H1 (cell line): ENCODE measurements around the gene CDH8. TPM values are rescaled to one million over a fixed set of nuclear protein-coding genes. Genes with fewer than 3 reads are reported as not detected.
A peak's percentile ranks its signal among the peaks of the same experiment; 100 is the strongest.

Source experiments
- CTCF ChIA-PET: fragments of 300-600 bp; sonication (Branson Sonifier 250); formaldehyde crosslinking; loops from one replicate; lab custom pipeline; 2021; ENCODE audit not compliant: partially characterized antibody; lab: Charles Lee
- POLR2A ChIA-PET: fragments of 300-600 bp; sonication (Branson Sonifier 250); formaldehyde crosslinking; loops from one replicate; lab custom pipeline; 2021; ENCODE audit warnings: inconsistent platforms; ENCODE audit not compliant: partially characterized antibody; lab: Charles Lee
- DNase-seq, 2 experiments: peaks; one replicate each; pipeline versions ENCODE4 v3.0.0 to v3.0.0-alpha.2; 2010 to 2022; ENCODE audit warnings: low spot score in 2 of 2, low read depth in 1 of 2, mixed read lengths in 1 of 2
- FAIRE-seq: peaks from 2 replicates; lab custom pipeline; 2011; peaks lifted over from hg19 to GRCh38; lab: Jason Lieb, UNC
- H2AFZ ChIP-seq: 2 replicates; pipeline ENCODE4 v1.8.1; 2012; ENCODE audit warnings: low read length, inconsistent platforms
- H2AK5ac ChIP-seq: 2 replicates; pipeline ENCODE4 v1.6.1; 2013; ENCODE audit warnings: low read depth, low read length
- H2BK120ac ChIP-seq: replicated peaks from 2 replicates; pipeline ENCODE3; 2013; ENCODE audit warnings: low read depth, low read length, inconsistent platforms
- H2BK12ac ChIP-seq: 2 replicates; pipeline ENCODE4 v1.6.1; 2013; ENCODE audit warnings: low read depth, low read length
- H2BK15ac ChIP-seq: 2 replicates; pipeline ENCODE4 v1.6.1; 2013; ENCODE audit warnings: low read length
- H2BK20ac ChIP-seq: 2 replicates; pipeline ENCODE4 v1.6.1; 2013; ENCODE audit warnings: low read length
- H2BK5ac ChIP-seq: 2 replicates; pipeline ENCODE4 v1.6.1; 2013; ENCODE audit warnings: low read depth, low read length
- H3K14ac ChIP-seq: 2 replicates; pipeline ENCODE4 v1.6.1; 2013; ENCODE audit warnings: inconsistent platforms; ENCODE audit not compliant: insufficient read length
- H3K18ac ChIP-seq: 2 replicates; pipeline ENCODE4 v1.6.1; 2013; ENCODE audit warnings: low read length; ENCODE audit errors: extremely low read depth
- H3K23ac ChIP-seq: 2 replicates; pipeline ENCODE4 v1.6.1; 2013; ENCODE audit warnings: inconsistent platforms; ENCODE audit not compliant: insufficient read length
- H3K23me2 ChIP-seq: 2 replicates; pipeline ENCODE4 v1.6.1; 2013; ENCODE audit warnings: low read depth, low read length
- H3K27ac ChIP-seq: 2 replicates; pipeline ENCODE4 v1.6.1; 2011; ENCODE audit warnings: low read depth, low read length, inconsistent platforms
- H3K27me3 ChIP-seq, 4 experiments: replicated peaks in 1 of 4; 1 replicate in 1 of 4; 2 replicates in 3 of 4; pipeline versions ENCODE4 v1.6.1 to v1.8.1; 2011 to 2013; ENCODE audit warnings: low read length in 3 of 4, mild to moderate bottlenecking in 3 of 4, inconsistent platforms in 2 of 4, mixed read lengths in 2 of 4, moderate library complexity in 1 of 4; ENCODE audit not compliant: control insufficient read depth in 3 of 4, insufficient read depth in 3 of 4; ENCODE audit errors: extremely low read depth in 1 of 4
- H3K36me3 ChIP-seq, 4 experiments: 2 replicates each; pipeline versions ENCODE4 v1.6.1 to v1.8.1; 2011 to 2013; ENCODE audit warnings: mild to moderate bottlenecking in 4 of 4, low read length in 3 of 4, moderate library complexity in 2 of 4, control low read depth in 1 of 4, inconsistent platforms in 1 of 4; ENCODE audit not compliant: insufficient read depth in 4 of 4, control insufficient read depth in 2 of 4
- H3K4ac ChIP-seq: replicated peaks from 2 replicates; pipeline ENCODE3; 2013; ENCODE audit warnings: low read length, low read depth, mixed read lengths, inconsistent platforms; ENCODE audit not compliant: insufficient read length
- H3K4me1 ChIP-seq, 4 experiments: replicated peaks in 1 of 4; 1 replicate in 1 of 4; 2 replicates in 3 of 4; pipeline versions ENCODE4 v1.6.1 to v1.8.1; 2011 to 2013; ENCODE audit warnings: low read length in 3 of 4, inconsistent platforms in 2 of 4, mixed read lengths in 1 of 4; ENCODE audit not compliant: insufficient read depth in 4 of 4, control insufficient read depth in 3 of 4
- H3K4me2 ChIP-seq, 2 experiments: 2 replicates each; pipeline versions ENCODE4 v1.6.1 to v1.8.1; 2011 to 2013; ENCODE audit warnings: low read depth in 2 of 2, low read length in 2 of 2, control low read depth in 1 of 2, inconsistent platforms in 1 of 2, mild to moderate bottlenecking in 1 of 2; ENCODE audit not compliant: insufficient read depth in 1 of 2
- H3K4me3 ChIP-seq, 4 experiments: fragments of 200-600, 300-600 bp in 1 of 4; sonication (generic), shearing (Covaris generic), sonication (Bioruptor Twin) in 1 of 4; 2 replicates each; pipeline versions ENCODE4 v1.5.1 to v1.8.1; 2011 to 2016; ENCODE audit warnings: low read length in 4 of 4, low read depth in 3 of 4, control low read depth in 2 of 4, inconsistent platforms in 2 of 4, mild to moderate bottlenecking in 2 of 4, mixed read lengths in 1 of 4, moderate library complexity in 1 of 4; ENCODE audit not compliant: insufficient read depth in 2 of 4; ENCODE audit errors: extremely low read depth in 1 of 4
- H3K56ac ChIP-seq: replicated peaks from 2 replicates; pipeline ENCODE3; 2013; ENCODE audit warnings: low read depth, mild to moderate bottlenecking, mixed read lengths, low read length, inconsistent platforms; ENCODE audit not compliant: insufficient read length
- H3K79me1 ChIP-seq: 2 replicates; pipeline ENCODE4 v1.6.1; 2013; ENCODE audit warnings: low read depth, low read length, control low read depth
- H3K79me2 ChIP-seq, 2 experiments: 2 replicates each; pipeline versions ENCODE4 v1.6.1 to v1.8.1; 2012 to 2013; ENCODE audit warnings: low read length in 2 of 2, mild to moderate bottlenecking in 2 of 2, inconsistent platforms in 1 of 2; ENCODE audit not compliant: insufficient read depth in 2 of 2, control insufficient read depth in 1 of 2
- H3K9ac ChIP-seq, 4 experiments: replicated peaks in 1 of 4; 1 replicate in 1 of 4; 2 replicates in 3 of 4; pipeline versions ENCODE4 v1.6.1 to v1.8.1; 2011 to 2013; ENCODE audit warnings: low read depth in 3 of 4, low read length in 3 of 4, control low read depth in 2 of 4, mild to moderate bottlenecking in 2 of 4, moderate library complexity in 2 of 4, inconsistent platforms in 1 of 4; ENCODE audit errors: extremely low read depth in 1 of 4
- H3K9me3 ChIP-seq, 2 experiments: 2 replicates each; pipeline versions ENCODE4 v1.6.1 to v1.8.1; 2012 to 2013; ENCODE audit warnings: mild to moderate bottlenecking in 2 of 2, moderate library complexity in 2 of 2, control low read depth in 1 of 2, inconsistent platforms in 1 of 2, low read depth in 1 of 2, low read length in 1 of 2, mixed read lengths in 1 of 2; ENCODE audit not compliant: insufficient read depth in 2 of 2
- H4K20me1 ChIP-seq, 2 experiments: replicated peaks in 1 of 2; 2 replicates each; pipeline versions ENCODE3 to v1.8.1; 2011 to 2013; ENCODE audit warnings: inconsistent platforms in 2 of 2, low read length in 2 of 2, mild to moderate bottlenecking in 1 of 2; ENCODE audit not compliant: insufficient read depth in 2 of 2, control insufficient read depth in 1 of 2
- H4K5ac ChIP-seq: 2 replicates; pipeline ENCODE4 v1.6.1; 2013; ENCODE audit warnings: low read length, low read depth, mixed read lengths, inconsistent platforms; ENCODE audit not compliant: insufficient read length
- H4K8ac ChIP-seq: 2 replicates; pipeline ENCODE4 v1.8.0; 2013; ENCODE audit warnings: mild to moderate bottlenecking, moderate library complexity, low read length, inconsistent platforms; ENCODE audit not compliant: insufficient read depth; ENCODE audit errors: extremely low read depth
- H4K91ac ChIP-seq: replicated peaks from 2 replicates; pipeline ENCODE3; 2013; ENCODE audit warnings: low read length, mixed read lengths, inconsistent platforms; ENCODE audit not compliant: insufficient read length
- ASH2L ChIP-seq: fragments of 200-600, 300-600 bp; sonication (generic); IDR thresholded peaks from one replicate; pipeline ENCODE4 v1.7.1; 2017; ENCODE audit warnings: low read length
- BACH1 ChIP-seq: IDR thresholded peaks from 2 replicates; pipeline ENCODE4 v1.6.1; 2012; ENCODE audit warnings: low read length, improper control_type of control experiment
- BCL11A ChIP-seq, 2 experiments: IDR thresholded peaks; one replicate each; pipeline ENCODE4 v1.6.1; 2011; ENCODE audit warnings: low read depth in 2 of 2, low read length in 2 of 2, mild to moderate bottlenecking in 2 of 2
- E2F6 ChIP-seq: IDR thresholded peaks from 2 replicates; pipeline ENCODE4 v1.6.1; 2012; ENCODE audit warnings: inconsistent platforms
- JUND ChIP-seq: IDR thresholded peaks from 2 replicates; pipeline ENCODE4 v1.6.1; 2011; ENCODE audit warnings: mild to moderate bottlenecking, improper control_type of control experiment, low read length
- SAP30 ChIP-seq: fragments of 300-600 bp; sonication (generic); IDR thresholded peaks from 2 replicates; pipeline ENCODE4 v1.7.1; 2012; ENCODE audit warnings: low read length, moderate library complexity, mild to moderate bottlenecking, inconsistent platforms; ENCODE audit not compliant: insufficient read depth, insufficient replicate concordance
- SP1 ChIP-seq: IDR thresholded peaks from 2 replicates; pipeline ENCODE4 v1.6.1; 2011; ENCODE audit warnings: low read depth, low read length
- TAF1 ChIP-seq: IDR thresholded peaks from 2 replicates; pipeline ENCODE4 v1.6.1; 2011; ENCODE audit warnings: mild to moderate bottlenecking, low read depth, low read length
- TBP ChIP-seq: IDR thresholded peaks from 2 replicates; pipeline ENCODE4 v1.6.1; 2011; ENCODE audit warnings: low read depth, low read length, improper control_type of control experiment
- YY1 ChIP-seq: IDR thresholded peaks from 2 replicates; pipeline ENCODE4 v1.6.1; 2011; ENCODE audit warnings: low read depth, mild to moderate bottlenecking, low read length
- ZNF274 ChIP-seq: IDR thresholded peaks from 2 replicates; pipeline ENCODE4 v1.7.0; 2012; ENCODE audit warnings: low read length, borderline replicate concordance; ENCODE audit errors: extremely low read depth
- WGBS, 2 experiments: shearing (Covaris generic) in 1 of 2; methylation state at CpG; one replicate each; pipeline versions ENCODE4 v1.1.6 to v1.1.7; 2013 to 2015; ENCODE audit warnings: low lambda C conversion rate in 2 of 2, mixed read lengths in 2 of 2, inconsistent platforms in 1 of 2, low coverage in 1 of 2, missing lambda C conversion rate in 1 of 2; ENCODE audit not compliant: insufficient replicate concordance in 2 of 2, insufficient coverage in 1 of 2, insufficient read length in 1 of 2; ENCODE audit errors: extremely low coverage in 1 of 2, missing lambda C conversion rate in 1 of 2; 5-methylcytosine and 5-hydroxymethylcytosine counted together
- polyA plus RNA-seq, 7 experiments: library from polyadenylated mRNA; depleted of rRNA in 3 of 7; stranded (reverse) in 5 of 7; unstranded in 2 of 7; fragments of >200 nt in 5 of 7; fragments of 200-250 nt in 2 of 7; gene quantifications; 1 replicate in 5 of 7; 2 replicates in 1 of 7; 4 replicates in 1 of 7; pipeline versions ENCODE4 v1.2.1 to v1.2.3, GENCODE V29; 2011 to 2013; ENCODE audit warnings: missing spikeins in 2 of 7, mixed read lengths in 2 of 7
- total RNA-seq: library from RNA; stranded (reverse); fragmentation: NEBNext Ultra II Directional; extraction: Animal tissue kit (Norgen Biotek cat#: 25700); gene quantifications from 2 replicates; pipeline ENCODE4 v1.2.1, GENCODE V29; 2021

CDH8 gene
- total and polyA plus RNA-seq, 2 of the 8 experiments (the other 6 are each of a cell fraction or from before 2014, with no cell fraction given): 7.7 to 8.4 TPM

GRCh38 chr16:62035115-62036092 is 834 bp downstream of the CDH8 start:
- Histone ChIP-seq H3K14ac (no peak overlapping the region), H2AFZ (peak overlapping the region; percentile 82), H2BK5ac (peak overlapping the region; percentile 57; the same call in 1 of the 2 replicates), H3K9ac (peak overlapping the region in 3 of 4 experiments; percentile 27 to 54 (median 31); a peak in 2 of 7 replicates), H3K79me2 (no peaks in the 10 kb centered on the region), H3K23me2 (peaks cover 26% of the 10 kb centered on the region), H4K20me1 (no peaks in the 10 kb centered on the region), H3K36me3 (no peaks in the 10 kb centered on the region), H3K4me3 (peak overlapping the region; percentile 47 to 78 (median 52)), H2BK12ac (peak overlapping the region; percentile 69; the same call in 1 of the 2 replicates), H3K23ac (no peak overlapping the region), H3K9me3 (no peaks in the 10 kb centered on the region), H3K56ac (no peak overlapping the region), H2BK120ac (no peak overlapping the region), H4K8ac (no peak overlapping the region), H2AK5ac (no peak overlapping the region), H3K4me1 (peaks cover 3 to 21% (median 11%) of the 10 kb centered on the region in 4 experiments), H3K79me1 (no peaks in the 10 kb centered on the region), H2BK20ac (no peak overlapping the region), H3K4ac (no peak overlapping the region), H2BK15ac (no peak overlapping the region), H4K5ac (no peak overlapping the region), H4K91ac (no peak overlapping the region), H3K4me2 (peak overlapping the region; percentile 96 to 100), H3K27ac (no peak overlapping the region), H3K18ac (peak overlapping the region; percentile 38), H3K27me3 (peaks cover 6 to 50% (median 41%) of the 10 kb centered on the region in 4 experiments)
- 2% methylated on average over 65 of the region's 65 CpGs; no CpG with 5 or more reads in 1 of the 2 experiments for WGBS, 2 experiments
- ChIA-PET POLR2A (interaction anchor here (0.6 kb wide), 1 partner anchor 25 kb away, joined by 3 read pairs; no protein-coding TSS in a partner anchor), CTCF (interaction anchor here (0.6 to 2.8 kb wide), 17 partner anchors 8 to 601 kb away, joined by 3 to 15 read pairs (median 4); no protein-coding TSS in a partner anchor)
- DNase-seq (peak; percentile 56 to 86), FAIRE-seq (peak; percentile 55)
- TF ChIP-seq TBP (no peak), BACH1 (0 out of 2 replicates have a peak, but pooled peaks have one; percentile 16), SP1 (0 out of 2 replicates have a peak, but pooled peaks have one; percentile 6), E2F6 (peak; percentile 90), SAP30 (no peak), BCL11A (IDR thresholded peaks at IDR 0.05; ENCODE audit: low read depth in 2 of 2, low read length in 2 of 2) (peak in 1 of 2 experiments; percentile 70), ZNF274 (no peak), TAF1 (peak; percentile 60), ASH2L (peak; percentile 91), JUND (no peak), YY1 (no peak)
